ENCODE measurements around the gene ZNF133.

Gene ZNF133

DNA sequence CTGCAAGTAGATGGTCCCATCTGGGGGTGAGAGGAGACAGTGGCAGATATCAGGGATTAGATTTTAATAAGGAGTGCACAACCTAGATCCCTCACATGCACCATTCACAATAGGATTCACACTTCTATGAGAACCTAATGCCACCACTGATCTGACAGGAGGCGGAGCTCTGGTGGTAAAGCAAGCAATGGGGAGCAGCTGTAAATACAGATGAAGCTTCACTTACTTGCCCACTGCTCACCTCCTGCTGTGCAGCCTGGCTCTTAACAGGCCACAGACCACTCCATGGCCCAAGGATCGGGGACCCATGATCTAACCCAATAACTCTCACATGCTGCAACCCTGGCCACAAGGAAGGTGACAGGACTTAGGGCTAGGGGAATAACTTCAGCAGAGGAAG, 75.4 kb downstream of the ZNF133 start:
- no peak for DNase-seq (ENCODE audit: low spot score)
- in situ Hi-C loops (cut with MboI; ENCODE audit: low pct_unique_long_range_greater_than_20kb, low sequenced_read_pairs, unreplicated experiment) = no loop called here
- TF ChIP-seq CTCF (IDR thresholded peaks at IDR 0.05; ENCODE audit: extremely low read depth, insufficient read depth, missing control alignments) = no peak

DNA sequence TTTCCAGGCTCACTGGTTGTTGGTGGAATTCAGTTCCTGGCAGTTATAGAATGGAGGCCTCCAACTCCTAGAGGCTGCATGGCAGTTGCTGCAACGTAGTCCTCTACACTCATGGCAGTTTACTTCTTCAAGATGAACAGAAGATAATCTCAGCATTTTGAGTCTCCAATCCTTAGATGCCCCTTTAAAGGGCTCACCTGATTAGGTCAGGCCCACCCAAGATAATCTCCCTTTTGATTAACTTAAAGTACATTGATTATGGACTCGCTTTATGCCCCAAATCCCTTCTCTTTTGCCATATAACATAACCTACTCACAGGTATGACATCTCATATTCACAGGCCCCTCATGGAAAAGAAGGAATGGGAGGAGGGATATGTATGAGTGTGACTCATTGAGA, 76.4 kb downstream of the ZNF133 start:
- no peak for DNase-seq (ENCODE audit: low spot score)
- no peak for TF ChIP-seq CTCF (IDR thresholded peaks at IDR 0.05; ENCODE audit: extremely low read depth, insufficient read depth, missing control alignments)
- in situ Hi-C loops (cut with MboI; ENCODE audit: low pct_unique_long_range_greater_than_20kb, low sequenced_read_pairs, unreplicated experiment) = no loop called here
